Hepatocyte (in vitro differentiated cells): ENCODE data around the gene ATP8A2. TPM values are rescaled to one million over a fixed set of nuclear protein-coding genes. Genes with fewer than 3 reads are reported as not detected.

Source experiments
- DNase-seq: peaks from one replicate; pipeline ENCODE4 v3.0.0-alpha.2; 2016; ENCODE audit warnings: low spot score
- H2AFZ ChIP-seq: fragments of 200-600 bp; sonication (generic); 2 replicates; pipeline ENCODE4 v1.6.0; 2016; ENCODE audit warnings: antibody characterized with exemption, mild to moderate bottlenecking
- H3K27ac ChIP-seq: fragments of 200-600 bp; sonication (generic); 2 replicates; pipeline ENCODE4 v1.5.1; 2016; ENCODE audit warnings: mild to moderate bottlenecking
- H3K27me3 ChIP-seq: fragments of 200-600 bp; sonication (generic); 2 replicates; pipeline ENCODE4 v1.6.1; 2016
- H3K36me3 ChIP-seq: fragments of 200-600 bp; sonication (generic); replicated peaks from 2 replicates; pipeline ENCODE4 v1.5.1; 2016; ENCODE audit warnings: low read depth; ENCODE audit not compliant: insufficient read depth
- H3K4me1 ChIP-seq: fragments of 200-600 bp; sonication (generic); 2 replicates; pipeline ENCODE4 v1.5.1; 2016; ENCODE audit warnings: mild to moderate bottlenecking, moderate library complexity; ENCODE audit not compliant: insufficient read depth
- H3K4me2 ChIP-seq: fragments of 200-600 bp; sonication (generic); 2 replicates; pipeline ENCODE4 v1.6.0; 2016
- H3K4me3 ChIP-seq: fragments of 200-600 bp; sonication (generic); 2 replicates; pipeline ENCODE4 v1.5.1; 2016; ENCODE audit warnings: mild to moderate bottlenecking
- H3K79me2 ChIP-seq: fragments of 200-600 bp; sonication (generic); 2 replicates; pipeline ENCODE4 v1.6.0; 2017; ENCODE audit warnings: mild to moderate bottlenecking
- H3K9me2 ChIP-seq: fragments of 200-600 bp; sonication (generic); replicated peaks from 2 replicates; pipeline ENCODE4 v1.6.0; 2017; ENCODE audit warnings: mild to moderate bottlenecking; ENCODE audit not compliant: insufficient read depth
- H3K9me3 ChIP-seq: fragments of 200-600 bp; sonication (generic); 2 replicates; pipeline ENCODE4 v1.5.1; 2016; ENCODE audit warnings: low read depth, mild to moderate bottlenecking
- H4K20me1 ChIP-seq: fragments of 200-600 bp; sonication (generic); 2 replicates; pipeline ENCODE4 v1.6.0; 2016; ENCODE audit warnings: mild to moderate bottlenecking; ENCODE audit not compliant: insufficient read depth, poor library complexity, severe bottlenecking
- EZH2 ChIP-seq: fragments of 200-600 bp; sonication (generic); IDR thresholded peaks from 2 replicates; pipeline ENCODE4 v1.6.1; 2016; ENCODE audit warnings: antibody characterized with exemption, mild to moderate bottlenecking, borderline replicate concordance
- EZH2phosphoT487 ChIP-seq: fragments of 200-600 bp; sonication (generic); IDR thresholded peaks from one replicate; pipeline ENCODE4 v1.6.1; 2018; ENCODE audit warnings: antibody characterized with exemption, mild to moderate bottlenecking, low read depth, moderate library complexity; ENCODE audit not compliant: unreplicated experiment, severe bottlenecking
- WGBS: methylation state at CpG from one replicate; pipeline ENCODE4 v1.1.6; 2016; ENCODE audit warnings: low lambda C conversion rate; ENCODE audit errors: missing lambda C conversion rate; 5-methylcytosine and 5-hydroxymethylcytosine counted together
- polyA plus RNA-seq: library from polyadenylated mRNA; unstranded; fragments of >200 nt; fragmentation: Nextera tagmentation; extraction: Ambion mirVana; gene quantifications from 2 replicates; pipeline ENCODE4 v1.2.1, GENCODE V29; 2016
- total RNA-seq: library from RNA; depleted of rRNA; stranded (reverse); fragments of >200 nt; gene quantifications from 2 replicates; pipeline ENCODE4 v1.2.3, GENCODE V29; 2014
- TF ChIP-seq, protein P1 (sequence below): fragments of 200-600 bp; sonication (generic); IDR thresholded peaks from 2 replicates; pipeline ENCODE4 v1.5.1; 2016; ENCODE audit warnings: antibody characterized with exemption, mild to moderate bottlenecking; ENCODE audit not compliant: poor library complexity

ATP8A2 gene
- total and polyA plus RNA-seq, 2 experiments from 2014 or later: 2.1 to 3.1 TPM

DNA sequence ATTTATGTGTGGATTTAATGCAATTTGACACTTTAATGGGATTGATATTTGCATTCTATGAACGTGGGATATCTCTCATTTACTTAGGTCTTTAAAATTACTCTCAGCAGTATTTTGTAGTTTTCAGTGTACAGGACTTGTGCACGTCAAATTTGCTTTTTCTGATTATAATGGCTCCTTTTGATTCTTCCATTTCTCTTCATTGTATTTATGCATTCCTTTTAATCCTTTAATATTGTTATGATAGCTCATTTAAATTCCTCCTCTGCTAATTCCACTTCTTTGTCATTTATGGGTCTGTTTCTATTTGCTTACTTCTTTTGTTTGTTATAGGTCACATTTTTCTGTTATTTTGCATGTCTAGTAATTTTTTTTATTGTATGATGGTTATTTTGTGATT lies 226.6 kb downstream of the ATP8A2 start:
- H3K27ac ChIP-seq: no peak overlapping the region

DNA sequence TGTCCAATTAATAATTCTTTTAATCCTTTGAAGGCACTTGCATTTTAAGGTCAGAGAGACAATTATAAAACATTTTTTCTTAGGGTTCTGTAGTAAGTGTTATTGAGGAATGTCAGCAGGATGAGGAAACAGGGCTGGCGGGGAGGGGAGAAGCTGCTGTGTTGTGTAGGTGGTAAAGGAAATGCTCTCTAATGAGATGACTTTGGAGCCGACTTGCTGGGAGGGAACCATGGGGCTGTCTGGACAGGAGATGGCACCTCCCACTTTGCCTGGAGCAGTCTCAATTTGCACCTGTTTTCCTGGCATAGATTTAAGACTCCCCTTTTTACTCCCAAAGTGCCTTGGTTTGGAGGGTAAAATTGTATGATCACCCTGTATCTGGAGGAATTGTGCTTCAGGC lies 230.4 kb downstream of the ATP8A2 start:
- 51% methylated on average over 2 of the region's 2 CpGs for WGBS
- no peak overlapping the region for H3K4me2 ChIP-seq
- H4K20me1 ChIP-seq: no peaks in the 10 kb centered on the region
- H3K4me3 ChIP-seq: no peak overlapping the region
- no peak overlapping the region for H3K27ac ChIP-seq
- no peaks in the 10 kb centered on the region for H3K9me2 ChIP-seq
- no peak for DNase-seq
- TF ChIP-seq EZH2 (no peak), EZH2phosphoT487 (no peak)
- TF ChIP-seq, protein P1, sequence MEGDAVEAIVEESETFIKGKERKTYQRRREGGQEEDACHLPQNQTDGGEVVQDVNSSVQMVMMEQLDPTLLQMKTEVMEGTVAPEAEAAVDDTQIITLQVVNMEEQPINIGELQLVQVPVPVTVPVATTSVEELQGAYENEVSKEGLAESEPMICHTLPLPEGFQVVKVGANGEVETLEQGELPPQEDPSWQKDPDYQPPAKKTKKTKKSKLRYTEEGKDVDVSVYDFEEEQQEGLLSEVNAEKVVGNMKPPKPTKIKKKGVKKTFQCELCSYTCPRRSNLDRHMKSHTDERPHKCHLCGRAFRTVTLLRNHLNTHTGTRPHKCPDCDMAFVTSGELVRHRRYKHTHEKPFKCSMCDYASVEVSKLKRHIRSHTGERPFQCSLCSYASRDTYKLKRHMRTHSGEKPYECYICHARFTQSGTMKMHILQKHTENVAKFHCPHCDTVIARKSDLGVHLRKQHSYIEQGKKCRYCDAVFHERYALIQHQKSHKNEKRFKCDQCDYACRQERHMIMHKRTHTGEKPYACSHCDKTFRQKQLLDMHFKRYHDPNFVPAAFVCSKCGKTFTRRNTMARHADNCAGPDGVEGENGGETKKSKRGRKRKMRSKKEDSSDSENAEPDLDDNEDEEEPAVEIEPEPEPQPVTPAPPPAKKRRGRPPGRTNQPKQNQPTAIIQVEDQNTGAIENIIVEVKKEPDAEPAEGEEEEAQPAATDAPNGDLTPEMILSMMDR: no peak
- H3K27me3 ChIP-seq: peaks cover 6% of the 10 kb centered on the region
- no peaks in the 10 kb centered on the region for H3K9me3 ChIP-seq
- no peaks in the 10 kb centered on the region for H3K79me2 ChIP-seq
- no peaks in the 10 kb centered on the region for H3K4me1 ChIP-seq
- H2AFZ ChIP-seq: no peak overlapping the region
- no peaks in the 10 kb centered on the region for H3K36me3 ChIP-seq

More for the DNA sequence above, 226.6 kb downstream of the ATP8A2 start:
- Histone ChIP-seq H3K4me3 (no peak overlapping the region), H3K4me2 (no peak overlapping the region), H3K4me1 (no peaks in the 10 kb centered on the region), H4K20me1 (no peaks in the 10 kb centered on the region), H2AFZ (no peak overlapping the region), H3K9me2 (no peaks in the 10 kb centered on the region), H3K79me2 (no peaks in the 10 kb centered on the region), H3K36me3 (no peaks in the 10 kb centered on the region), H3K9me3 (no peaks in the 10 kb centered on the region), H3K27me3 (peaks cover 6% of the 10 kb centered on the region)
- DNase-seq: no peak
- 66% methylated on average over 2 of the region's 2 CpGs for WGBS
- TF ChIP-seq EZH2phosphoT487: no peak
- TF ChIP-seq, protein P1: no peak

DNA sequence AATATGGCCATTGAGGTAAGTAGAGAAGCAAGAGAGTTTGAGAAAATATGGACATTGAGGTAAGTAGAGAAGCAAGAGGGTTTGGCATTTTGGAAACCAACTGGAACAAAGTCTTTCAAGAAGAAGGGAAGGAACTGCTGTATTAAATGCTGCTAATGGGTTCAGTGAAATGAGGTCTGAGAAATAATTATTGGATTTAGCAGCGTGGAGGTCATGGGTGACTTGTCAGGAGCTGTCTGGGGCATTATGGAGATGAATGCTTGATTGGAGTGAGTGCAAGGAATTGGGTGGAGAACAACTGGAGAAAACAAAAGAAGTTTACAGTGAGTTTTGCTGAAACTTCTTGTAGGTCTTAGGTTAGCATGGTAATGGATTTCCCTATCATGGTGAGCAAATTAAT lies 232.3 kb downstream of the ATP8A2 start:
- DNase-seq: no peak
- Histone ChIP-seq H3K4me1 (no peaks in the 10 kb centered on the region), H3K27ac (no peak overlapping the region), H4K20me1 (no peaks in the 10 kb centered on the region), H3K4me2 (no peak overlapping the region), H3K4me3 (no peak overlapping the region), H3K27me3 (peaks cover 3% of the 10 kb centered on the region), H3K9me2 (no peaks in the 10 kb centered on the region), H2AFZ (no peak overlapping the region), H3K36me3 (no peaks in the 10 kb centered on the region), H3K79me2 (no peaks in the 10 kb centered on the region), H3K9me3 (no peaks in the 10 kb centered on the region)
- TF ChIP-seq EZH2 (no peak), EZH2phosphoT487 (no peak)
- TF ChIP-seq, protein P1: no peak
- 89% methylated on average over 1 of the region's 1 CpG for WGBS

DNA sequence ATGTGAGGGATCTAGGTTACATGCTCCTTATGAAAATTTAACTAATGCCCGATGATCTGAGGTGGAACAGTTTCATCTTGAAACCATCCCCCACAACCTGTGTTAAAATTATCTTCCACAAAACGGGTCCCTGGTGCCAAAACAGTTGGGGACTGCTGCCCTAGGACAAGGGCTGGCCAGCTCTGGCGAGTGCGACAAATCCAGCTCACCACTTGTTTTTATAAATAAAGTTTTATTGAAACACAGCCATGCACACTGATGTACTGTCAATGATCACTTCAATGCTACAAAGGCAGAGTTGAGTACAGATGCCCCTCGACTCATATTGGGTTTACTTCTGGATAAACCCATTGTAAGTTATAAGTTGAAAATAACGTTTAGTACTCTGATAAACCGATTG lies 235.3 kb downstream of the ATP8A2 start:
- Histone ChIP-seq H3K27me3 (no peaks in the 10 kb centered on the region), H3K36me3 (no peaks in the 10 kb centered on the region), H2AFZ (no peak overlapping the region), H3K9me3 (no peaks in the 10 kb centered on the region), H4K20me1 (no peaks in the 10 kb centered on the region), H3K4me2 (no peak overlapping the region), H3K79me2 (no peaks in the 10 kb centered on the region), H3K4me3 (no peak overlapping the region), H3K4me1 (no peaks in the 10 kb centered on the region), H3K9me2 (no peaks in the 10 kb centered on the region), H3K27ac (no peak overlapping the region)
- no peak for DNase-seq
- WGBS: 93% methylated on average over 7 of the region's 7 CpGs
- TF ChIP-seq EZH2: no peak
- TF ChIP-seq, protein P1: no peak
- TF ChIP-seq EZH2phosphoT487: no peak
